Posterior cingulate gyrus (tissue), 11 donors: Measurements from ENCODE around the gene LDLRAD2.
"Not testable (repeated sequence)": the region's sequence is repeated elsewhere in the genome, so short reads cannot be mapped to it uniquely, and the experiment has no call there.

Source experiments
- DNase-seq, 10 donors: peaks; one replicate each; pipeline versions ENCODE4 v3.0.0 to v3.0.0-alpha.2; 2020 to 2021; ENCODE audit warnings: mixed read lengths in 3 of 10
- intact Hi-C: fragments of 100-400 bp; cut with DNase I; formaldehyde crosslinking; loops from one replicate; pipeline ENCODE4 v1.15.1; 2023

The LDLRAD2 gene

GRCh38 chr1:21811875-21812305, at the start of gene LDLRAD2:
LDLRAD2 (plus strand) TSS chr1:21812265; CDS start chr1:21812452, 187 bp downstream.
- intact Hi-C loops: no loop called here
- DNase-seq: peak in 1 of 10 donors; percentile 30

- intact Hi-C loops: no loop called here
- no peak for DNase-seq
Observed at GRCh38 chr1:21763236-21763635, 48.8 kb upstream of the LDLRAD2 start.

GRCh38 chr1:21763694-21764419, 48.2 kb upstream of the LDLRAD2 start:
- intact Hi-C loops: no loop called here
- no peak for DNase-seq

GRCh38 chr1:21764615-21765423, 47.2 kb upstream of the LDLRAD2 start:
- DNase-seq: no peak
- intact Hi-C loops: no loop called here

GRCh38 chr1:21766210-21766609, 45.9 kb upstream of the LDLRAD2 start:
- intact Hi-C loops: no loop called here
- DNase-seq: no peak

GRCh38 chr1:21767106-21767505, 45.0 kb upstream of the LDLRAD2 start:
- intact Hi-C loops, DNase-seq: not testable (repeated sequence)

- intact Hi-C loops: no loop called here
- DNase-seq: no peak
Observed at GRCh38 chr1:21770201-21770600, 41.9 kb upstream of the LDLRAD2 start.

- intact Hi-C loops, DNase-seq: not testable (repeated sequence)
Observed at GRCh38 chr1:21770602-21771001, 41.5 kb upstream of the LDLRAD2 start.

- DNase-seq, intact Hi-C loops: not testable (repeated sequence)
Observed at GRCh38 chr1:21771672-21772071, 40.4 kb upstream of the LDLRAD2 start.

- DNase-seq: no peak
- intact Hi-C loops: no loop called here
Observed at GRCh38 chr1:21773585-21773984, 38.5 kb upstream of the LDLRAD2 start.

GRCh38 chr1:21774835-21775549, 37.1 kb upstream of the LDLRAD2 start:
- DNase-seq: no peak
- intact Hi-C loops: no loop called here

- intact Hi-C loops: no loop called here
- no peak for DNase-seq
Observed at GRCh38 chr1:21775550-21775914, 36.5 kb upstream of the LDLRAD2 start.

GRCh38 chr1:21775985-21776562, 36.0 kb upstream of the LDLRAD2 start:
- intact Hi-C loops: no loop called here
- no peak for DNase-seq

GRCh38 chr1:21776925-21777324, 35.1 kb upstream of the LDLRAD2 start:
- DNase-seq, intact Hi-C loops: not testable (repeated sequence)

- no peak for DNase-seq
- intact Hi-C loops: no loop called here
Observed at GRCh38 chr1:21778405-21778727, 33.7 kb upstream of the LDLRAD2 start.

- no peak for DNase-seq
- intact Hi-C loops: loop anchor here (5.0 kb wide), 1 partner anchor 157 kb away; the partner anchor contains the start of gene HSPG2
Observed at GRCh38 chr1:21779613-21780521, 32.2 kb upstream of the LDLRAD2 start.

GRCh38 chr1:21781815-21782348, 30.2 kb upstream of the LDLRAD2 start:
- intact Hi-C loops: loop anchor here (5.0 kb wide), 1 partner anchor 155 kb away; the partner anchor contains the start of gene HSPG2
- DNase-seq: no peak

GRCh38 chr1:21782349-21782867, 29.7 kb upstream of the LDLRAD2 start:
- intact Hi-C loops: loop anchor here (5.0 kb wide), 1 partner anchor 155 kb away; the partner anchor contains the start of gene HSPG2
- DNase-seq: peak; percentile 29 to 89 (median 49)
